Measurements from ENCODE around the gene IFT172.

DNA sequence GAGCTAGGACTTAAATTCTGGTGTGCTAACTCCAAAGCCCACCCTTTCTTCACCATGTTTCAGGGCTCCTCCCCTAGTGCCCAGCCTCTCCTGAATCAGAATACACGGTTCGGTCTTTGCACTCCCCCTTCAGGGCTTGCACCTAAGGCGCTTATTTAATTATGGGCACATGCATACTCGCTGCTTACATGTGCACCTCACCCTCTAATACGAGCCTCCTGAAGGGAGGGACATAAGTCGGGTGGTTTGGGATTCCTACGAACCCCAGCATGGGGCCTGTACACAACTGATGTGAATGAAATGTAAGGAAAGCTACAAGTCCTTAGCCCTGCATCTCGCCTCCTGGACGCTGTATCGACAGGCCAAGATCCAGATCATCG, 435 bp downstream of the IFT172 start:
- no peak for TF ChIP-seq CTCF (IDR thresholded peaks at IDR 0.05; ENCODE audit: extremely low read depth in 1 of 2, insufficient read depth in 1 of 2, low read depth in 1 of 2, low read length in 2 of 2)
- TF ChIP-seq POLR2A (IDR thresholded peaks at IDR 0.05; ENCODE audit: low read depth, low read length) = no peak
- TF ChIP-seq EZH2 (IDR thresholded peaks at IDR 0.05; ENCODE audit: borderline replicate concordance, low read depth, low read length, severe bottlenecking) = no peak
- no peak for TF ChIP-seq MYC (IDR thresholded peaks at IDR 0.05; ENCODE audit: low read depth, low read length)
- TF ChIP-seq, protein P1, sequence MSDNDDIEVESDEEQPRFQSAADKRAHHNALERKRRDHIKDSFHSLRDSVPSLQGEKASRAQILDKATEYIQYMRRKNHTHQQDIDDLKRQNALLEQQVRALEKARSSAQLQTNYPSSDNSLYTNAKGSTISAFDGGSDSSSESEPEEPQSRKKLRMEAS (IDR thresholded peaks at IDR 0.05; ENCODE audit: insufficient read depth, insufficient read length) = no peak
- no peak for TF ChIP-seq POLR2AphosphoS5 (IDR thresholded peaks at IDR 0.05; ENCODE audit: insufficient read depth, low read depth, low read length)
- no peak for TF ChIP-seq GATA2 (IDR thresholded peaks at IDR 0.05; ENCODE audit: insufficient read depth, insufficient read length, low read depth, low read length)
- no peak for TF ChIP-seq FOS (IDR thresholded peaks at IDR 0.05; ENCODE audit: borderline replicate concordance, insufficient read depth, low read length)
